ENCODE data around the gene PFKFB4. TPM values are rescaled to one million over a fixed set of nuclear protein-coding genes. Genes with fewer than 3 reads are reported as not detected.

The PFKFB4 gene
- total RNA-seq, 1 donor from 2014 or later: 19.9 TPM

GRCh38 chr3:48591886-48592518 is 35.4 kb upstream of the PFKFB4 start:
- Mint-ChIP-seq H3K9me3 (ENCODE audit: low read depth) (no peaks in the 10 kb centered on the region), H3K27ac (ENCODE audit: unreplicated experiment) (no peak overlapping the region), H3K36me3 (ENCODE audit: low read depth) (peaks cover 7% of the 10 kb centered on the region), H3K27me3 (ENCODE audit: low read depth) (no peaks in the 10 kb centered on the region), H3K4me3 (ENCODE audit: unreplicated experiment) (no peak overlapping the region), H3K4me1 (ENCODE audit: low read depth) (peaks cover 23% of the 10 kb centered on the region)
- TF ChIP-seq CTCF (IDR thresholded peaks at IDR 0.05): no peak
- DNase-seq (ENCODE audit: low spot score): no peak

GRCh38 chr3:48591436-48591835 is 34.8 kb upstream of the PFKFB4 start:
- Mint-ChIP-seq H3K4me3 (ENCODE audit: unreplicated experiment) (no peak overlapping the region), H3K36me3 (ENCODE audit: low read depth) (peaks cover 7% of the 10 kb centered on the region), H3K9me3 (ENCODE audit: low read depth) (no peaks in the 10 kb centered on the region), H3K27ac (ENCODE audit: unreplicated experiment) (no peak overlapping the region), H3K27me3 (ENCODE audit: low read depth) (no peaks in the 10 kb centered on the region), H3K4me1 (ENCODE audit: low read depth) (peaks cover 18% of the 10 kb centered on the region)
- no peak for TF ChIP-seq CTCF (IDR thresholded peaks at IDR 0.05)
- no peak for DNase-seq (ENCODE audit: low spot score)

- Mint-ChIP-seq H3K4me3 (ENCODE audit: unreplicated experiment) (no peak overlapping the region), H3K4me1 (ENCODE audit: low read depth) (no peaks in the 10 kb centered on the region), H3K27me3 (ENCODE audit: low read depth) (no peaks in the 10 kb centered on the region), H3K36me3 (ENCODE audit: low read depth) (peaks cover 8% of the 10 kb centered on the region), H3K27ac (ENCODE audit: unreplicated experiment) (no peak overlapping the region), H3K9me3 (ENCODE audit: low read depth) (no peaks in the 10 kb centered on the region)
- TF ChIP-seq CTCF (IDR thresholded peaks at IDR 0.05): no peak
- no peak for DNase-seq (ENCODE audit: low spot score)
Measured at GRCh38 chr3:48588230-48588629, 31.6 kb upstream of the PFKFB4 start.

- no peaks in the 10 kb centered on the region for H3K4me1 Mint-ChIP-seq (ENCODE audit: low read depth)
- H3K36me3 Mint-ChIP-seq (ENCODE audit: low read depth): peaks cover 8% of the 10 kb centered on the region
- DNase-seq (ENCODE audit: low spot score): no peak
- no peak for TF ChIP-seq CTCF (IDR thresholded peaks at IDR 0.05)
- H3K27ac Mint-ChIP-seq (ENCODE audit: unreplicated experiment): peak overlapping the region; percentile 8
- no peaks in the 10 kb centered on the region for H3K9me3 Mint-ChIP-seq (ENCODE audit: low read depth)
- no peaks in the 10 kb centered on the region for H3K27me3 Mint-ChIP-seq (ENCODE audit: low read depth)
- H3K4me3 Mint-ChIP-seq (ENCODE audit: unreplicated experiment): no peak overlapping the region
Measured at GRCh38 chr3:48587686-48588085, 31.1 kb upstream of the PFKFB4 start.

GRCh38 chr3:48585411-48585810 is 28.8 kb upstream of the PFKFB4 start:
- TF ChIP-seq CTCF (IDR thresholded peaks at IDR 0.05): no peak
- Mint-ChIP-seq H3K4me3 (ENCODE audit: unreplicated experiment) (no peak overlapping the region), H3K36me3 (ENCODE audit: low read depth) (peaks cover 10% of the 10 kb centered on the region), H3K9me3 (ENCODE audit: low read depth) (no peaks in the 10 kb centered on the region), H3K27ac (ENCODE audit: unreplicated experiment) (no peak overlapping the region), H3K27me3 (ENCODE audit: low read depth) (no peaks in the 10 kb centered on the region), H3K4me1 (ENCODE audit: low read depth) (no peaks in the 10 kb centered on the region)
- DNase-seq (ENCODE audit: low spot score): no peak
